ENCODE data around the gene HCFC1. TPM values are rescaled to one million over a fixed set of nuclear protein-coding genes. Genes with fewer than 3 reads are reported as not detected.

Gene HCFC1
- total and polyA plus RNA-seq, 3 donors from 2014 or later = 32.3 to 115 (median 102) TPM

DNA sequence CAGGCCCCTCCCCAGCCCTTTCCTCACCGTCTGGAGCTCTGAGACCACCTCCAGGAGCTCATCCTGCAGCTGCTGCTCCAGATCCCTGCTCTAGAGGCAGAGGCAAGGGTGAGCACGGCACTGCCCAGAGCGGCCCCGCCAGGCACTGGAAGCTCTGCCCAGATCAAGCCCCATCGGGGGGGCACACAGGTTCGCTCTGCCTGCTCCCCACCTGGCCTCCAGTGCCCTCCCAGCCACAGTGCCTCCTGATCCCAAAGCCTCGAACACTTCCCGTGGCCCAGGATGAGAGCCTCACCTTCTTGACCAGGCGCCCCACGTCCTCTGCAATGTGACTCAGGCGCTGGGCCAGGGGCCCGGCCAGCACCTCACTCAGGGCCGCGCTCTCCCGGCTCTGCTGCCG lies 50.5 kb downstream of the HCFC1 start:
- Histone ChIP-seq H3K27ac (no peak overlapping the region), H3K4me3 (no peak overlapping the region), H3K36me3 (ENCODE audit: low read depth, missing control alignments) (no peaks in the 10 kb centered on the region), H3K27me3 (no peaks in the 10 kb centered on the region), H3K9me3 (no peaks in the 10 kb centered on the region), H3K4me1 (peaks cover 5% of the 10 kb centered on the region)
- 56% methylated on average over 12 of the region's 16 CpGs; no CpG with 5 or more reads in 1 of the 2 donors for WGBS, 2 donors
- intact Hi-C loops (cut with DNase I; ENCODE audit: low total_unique reads) = no loop called here
- DNase-seq = no peak
- TF ChIP-seq POLR2A (IDR thresholded peaks at IDR 0.05) = no peak
- TF ChIP-seq, protein P1, sequence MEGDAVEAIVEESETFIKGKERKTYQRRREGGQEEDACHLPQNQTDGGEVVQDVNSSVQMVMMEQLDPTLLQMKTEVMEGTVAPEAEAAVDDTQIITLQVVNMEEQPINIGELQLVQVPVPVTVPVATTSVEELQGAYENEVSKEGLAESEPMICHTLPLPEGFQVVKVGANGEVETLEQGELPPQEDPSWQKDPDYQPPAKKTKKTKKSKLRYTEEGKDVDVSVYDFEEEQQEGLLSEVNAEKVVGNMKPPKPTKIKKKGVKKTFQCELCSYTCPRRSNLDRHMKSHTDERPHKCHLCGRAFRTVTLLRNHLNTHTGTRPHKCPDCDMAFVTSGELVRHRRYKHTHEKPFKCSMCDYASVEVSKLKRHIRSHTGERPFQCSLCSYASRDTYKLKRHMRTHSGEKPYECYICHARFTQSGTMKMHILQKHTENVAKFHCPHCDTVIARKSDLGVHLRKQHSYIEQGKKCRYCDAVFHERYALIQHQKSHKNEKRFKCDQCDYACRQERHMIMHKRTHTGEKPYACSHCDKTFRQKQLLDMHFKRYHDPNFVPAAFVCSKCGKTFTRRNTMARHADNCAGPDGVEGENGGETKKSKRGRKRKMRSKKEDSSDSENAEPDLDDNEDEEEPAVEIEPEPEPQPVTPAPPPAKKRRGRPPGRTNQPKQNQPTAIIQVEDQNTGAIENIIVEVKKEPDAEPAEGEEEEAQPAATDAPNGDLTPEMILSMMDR (IDR thresholded peaks at IDR 0.05) = no peak

GRCh38 chrX:153920546-153920945 lies 51.1 kb downstream of the HCFC1 start:
- no peak overlapping the region for H3K27ac ChIP-seq
- DNase-seq = no peak
- H3K27me3 ChIP-seq = no peaks in the 10 kb centered on the region
- 95 to 100% methylated on average over 2 to 10 of the region's 14 CpGs for WGBS, 2 donors
- H3K4me3 ChIP-seq = no peak overlapping the region
- intact Hi-C loops (cut with DNase I; ENCODE audit: low total_unique reads) = no loop called here
- H3K4me1 ChIP-seq = peaks cover 5% of the 10 kb centered on the region
- no peaks in the 10 kb centered on the region for H3K36me3 ChIP-seq (ENCODE audit: low read depth, missing control alignments)
- no peaks in the 10 kb centered on the region for H3K9me3 ChIP-seq
- TF ChIP-seq, protein P1 (IDR thresholded peaks at IDR 0.05) = no peak
- TF ChIP-seq POLR2A (IDR thresholded peaks at IDR 0.05) = no peak

DNA sequence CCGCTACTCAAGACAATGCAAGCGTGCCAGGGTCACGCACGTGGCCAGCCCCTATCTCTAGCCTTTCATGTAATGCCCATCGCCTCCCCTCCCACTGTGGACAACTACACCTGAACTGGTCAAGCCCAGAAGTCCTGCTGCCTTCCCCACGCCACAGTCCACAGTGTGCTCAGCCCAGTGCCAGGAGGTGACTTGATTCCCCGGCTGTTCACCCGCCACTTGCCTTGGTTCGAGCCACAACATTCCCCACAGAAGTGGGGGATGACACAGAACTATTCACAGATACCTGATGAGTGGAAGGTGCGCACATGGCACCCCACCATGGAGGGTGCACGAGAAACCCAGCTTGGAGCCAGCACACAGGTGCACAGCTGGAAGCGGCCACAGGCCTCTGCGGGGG lies 52.3 kb downstream of the HCFC1 start:
- Histone ChIP-seq H3K36me3 (ENCODE audit: low read depth, missing control alignments) (no peaks in the 10 kb centered on the region), H3K4me1 (peaks cover 5% of the 10 kb centered on the region), H3K27ac (no peak overlapping the region), H3K4me3 (no peak overlapping the region), H3K27me3 (no peaks in the 10 kb centered on the region), H3K9me3 (no peaks in the 10 kb centered on the region)
- intact Hi-C loops (cut with DNase I; ENCODE audit: low total_unique reads) = no loop called here
- WGBS, 2 donors = 96 to 100% methylated on average over 3 to 13 of the region's 13 CpGs
- no peak for DNase-seq
- no peak for TF ChIP-seq POLR2A (IDR thresholded peaks at IDR 0.05)
- TF ChIP-seq, protein P1 (IDR thresholded peaks at IDR 0.05) = no peak

- no peak overlapping the region for H3K27ac ChIP-seq
- no peaks in the 10 kb centered on the region for H3K27me3 ChIP-seq
- 82 to 90% methylated on average over 6 of the region's 6 CpGs for WGBS, 2 donors
- intact Hi-C loops (cut with DNase I; ENCODE audit: low total_unique reads) = no loop called here
- H3K4me1 ChIP-seq = no peaks in the 10 kb centered on the region
- H3K4me3 ChIP-seq = no peak overlapping the region
- H3K36me3 ChIP-seq (ENCODE audit: low read depth, missing control alignments) = no peaks in the 10 kb centered on the region
- DNase-seq = no peak
- H3K9me3 ChIP-seq = no peaks in the 10 kb centered on the region
- TF ChIP-seq, protein P1 (IDR thresholded peaks at IDR 0.05) = no peak
- TF ChIP-seq POLR2A (IDR thresholded peaks at IDR 0.05) = no peak
These were observed 53.7 kb downstream of the HCFC1 start for GRCh38 chrX:153917869-153918268.

DNA sequence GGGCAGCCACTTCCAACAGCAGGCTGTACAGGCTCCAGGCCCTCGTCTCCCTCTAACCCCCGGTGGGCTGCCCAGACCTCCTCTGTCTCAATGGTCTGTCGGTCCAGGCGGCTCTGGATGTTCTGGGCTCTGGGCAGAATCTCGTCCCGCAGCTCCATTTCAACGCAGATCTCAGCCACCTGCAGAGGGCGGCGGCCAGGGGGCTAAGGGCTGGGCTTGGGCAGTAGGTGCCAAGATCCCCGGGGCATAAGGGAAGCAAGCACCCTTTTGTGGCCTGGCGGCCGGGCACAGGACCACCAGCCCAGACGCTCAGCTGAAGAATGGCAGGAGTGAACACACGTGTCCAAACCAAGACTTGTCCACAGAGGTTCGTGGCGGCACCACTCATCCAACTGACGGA lies 57.9 kb downstream of the HCFC1 start:
- WGBS, 2 donors = 93% methylated on average over 17 of the region's 17 CpGs; no CpG with 5 or more reads in 1 of the 2 donors
- DNase-seq = no peak
- Histone ChIP-seq H3K27ac (no peak overlapping the region), H3K36me3 (ENCODE audit: low read depth, missing control alignments) (no peaks in the 10 kb centered on the region), H3K9me3 (no peaks in the 10 kb centered on the region), H3K4me1 (no peaks in the 10 kb centered on the region), H3K4me3 (no peak overlapping the region), H3K27me3 (no peaks in the 10 kb centered on the region)
- no peak for TF ChIP-seq POLR2A (IDR thresholded peaks at IDR 0.05)
- TF ChIP-seq, protein P1 (IDR thresholded peaks at IDR 0.05) = no peak
- intact Hi-C loops (cut with DNase I; ENCODE audit: low total_unique reads) = no loop called here

Data from testis (tissue), 3 donors.